ENCODE results near the gene SRL.

SRL gene

GRCh38 chr16:4241928-4242283 is at the start of gene SRL:
Gene SRL, minus strand, starts transcription at chr16:4242080. Its CDS starts 13 bp downstream, at chr16:4242067.
- peak; percentile 5 for DNase-seq

GRCh38 chr16:4290236-4290830 is 48.5 kb upstream of the SRL start:
- no peak for DNase-seq

- DNase-seq, result peak; percentile 13
Measured at GRCh38 chr16:4288148-4288921, 46.5 kb upstream of the SRL start.

- DNase-seq, result no peak
Measured at GRCh38 chr16:4285167-4285566, 43.3 kb upstream of the SRL start.

GRCh38 chr16:4283939-4284338 is 42.1 kb upstream of the SRL start:
- no peak for DNase-seq

GRCh38 chr16:4283441-4283840 is 41.6 kb upstream of the SRL start:
- no peak for DNase-seq

GRCh38 chr16:4280625-4281024 is 38.7 kb upstream of the SRL start:
- no peak for DNase-seq

GRCh38 chr16:4277987-4278513 is 36.2 kb upstream of the SRL start:
- no peak for DNase-seq

GRCh38 chr16:4275861-4276260 is 34.0 kb upstream of the SRL start:
- DNase-seq, result no peak

GRCh38 chr16:4273858-4274311 is 32.0 kb upstream of the SRL start:
- DNase-seq, result no peak

- no peak for DNase-seq
Measured at GRCh38 chr16:4272114-4272956, 30.5 kb upstream of the SRL start.

GRCh38 chr16:4271176-4272113 is 29.6 kb upstream of the SRL start:
- peak; percentile 60 for DNase-seq

- DNase-seq, result no peak
Measured at GRCh38 chr16:4270595-4270994, 28.7 kb upstream of the SRL start.

GRCh38 chr16:4270091-4270490 is 28.2 kb upstream of the SRL start:
- DNase-seq, result no peak

- DNase-seq, result no peak
Measured at GRCh38 chr16:4266372-4266771, 24.5 kb upstream of the SRL start.

GRCh38 chr16:4265676-4266075 is 23.8 kb upstream of the SRL start:
- no peak for DNase-seq

GRCh38 chr16:4264546-4264945 is 22.7 kb upstream of the SRL start:
- no peak for DNase-seq

GRCh38 chr16:4263504-4264436 is 21.9 kb upstream of the SRL start:
- no peak for DNase-seq

GRCh38 chr16:4262303-4262835 is 20.5 kb upstream of the SRL start:
- no peak for DNase-seq

- DNase-seq, result peak; percentile 30
Measured at GRCh38 chr16:4261557-4262172, 19.8 kb upstream of the SRL start.

Data from NCI-H1694 (cell line).